K562 (cell line): ENCODE measurements around the gene LZTFL1. TPM values are rescaled to one million over a fixed set of nuclear protein-coding genes. Genes with fewer than 3 reads are reported as not detected.

Experiments
- ATAC-seq: fragments of 200-7000 bp; cut with Tn5 transposase; 3 replicates; pipeline ENCODE4 v1.9.1; 2020; ENCODE audit warnings: moderate library complexity
- BruUV-seq: library from RNA; stranded (reverse); fragments of 400-500 nt; replicated peaks from 2 replicates; lab custom pipeline; 2021; lab: Mats Ljungman, UMichigan
- CTCF ChIA-PET: fragments of 300-600 bp; formaldehyde crosslinking; extraction: SDS; loops from one replicate; lab custom pipeline; 2021; ENCODE audit warnings: low intra/inter-chr PET ratio; lab: Yijun Ruan, JAX
- POLR2A ChIA-PET: fragments of 300-600, 350-650 bp; sonication (Branson Sonifier 250); formaldehyde crosslinking; extraction: SDS; loops from one replicate; lab custom pipeline; 2021; ENCODE audit warnings: antibody characterized with exemption, inconsistent platforms; lab: Yijun Ruan, JAX
- DNase-seq, 4 experiments: peaks; one replicate each; pipeline versions ENCODE4 v3.0.0 to v3.0.0-alpha.2; 2011 to 2018; ENCODE audit warnings: low spot score in 3 of 4, mixed read lengths in 3 of 4; ENCODE audit errors: extremely low read depth in 1 of 4
- FAIRE-seq: peaks from 2 replicates; lab custom pipeline; 2011; peaks lifted over from hg19 to GRCh38; lab: Jason Lieb, UNC
- H2AFZ ChIP-seq: 2 replicates; pipeline ENCODE4 v1.6.0; 2011; ENCODE audit warnings: low read depth, low read length, control low read depth, inconsistent platforms
- H3K27ac ChIP-seq: fragments of 200-600 bp; 3 replicates; pipeline ENCODE4 v1.8.0; 2011; ENCODE audit warnings: low read depth, mild to moderate bottlenecking, control low read depth, inconsistent platforms, low read length, moderate library complexity, mixed read lengths; ENCODE audit errors: extremely low read depth
- H3K27me3 ChIP-seq, 2 experiments: fragments of 300-600 bp in 1 of 2; 2 replicates in 1 of 2; 3 replicates in 1 of 2; pipeline versions ENCODE4 v1.6.0 to v1.8.0; 2011; ENCODE audit warnings: inconsistent platforms in 2 of 2, low read length in 2 of 2, mild to moderate bottlenecking in 1 of 2, mixed read lengths in 1 of 2, moderate library complexity in 1 of 2; ENCODE audit not compliant: control insufficient read depth in 2 of 2, insufficient read depth in 2 of 2
- H3K36me3 ChIP-seq: fragments of 300-600 bp; 3 replicates; pipeline ENCODE4 v1.8.0; 2011; ENCODE audit warnings: mild to moderate bottlenecking, low read length, inconsistent platforms; ENCODE audit not compliant: control insufficient read depth, insufficient read depth
- H3K4me1 ChIP-seq, 2 experiments: fragments of 200-600 bp in 1 of 2; replicated peaks in 1 of 2; 2 replicates in 1 of 2; 3 replicates in 1 of 2; pipeline versions ENCODE4 v1.5.1 to v1.8.0; 2011; ENCODE audit warnings: inconsistent platforms in 2 of 2, low read length in 2 of 2, mild to moderate bottlenecking in 1 of 2, mixed read lengths in 1 of 2, moderate library complexity in 1 of 2; ENCODE audit not compliant: control insufficient read depth in 2 of 2, insufficient read depth in 2 of 2
- H3K4me2 ChIP-seq: 2 replicates; pipeline ENCODE4 v1.6.1; 2011; ENCODE audit warnings: low read length, control low read depth, inconsistent platforms, mixed read lengths; ENCODE audit not compliant: insufficient read depth
- H3K4me3 ChIP-seq: fragments of 200-600 bp; sonication (generic), shearing (Covaris generic); 2 replicates; pipeline ENCODE4 v1.5.1; 2016; ENCODE audit warnings: control low read depth, inconsistent platforms
- H3K79me2 ChIP-seq: fragments of 200-600 bp; 3 replicates; pipeline ENCODE4 v1.8.0; 2011; ENCODE audit warnings: low read length, inconsistent platforms; ENCODE audit not compliant: control insufficient read depth, insufficient read depth
- H3K9ac ChIP-seq, 2 experiments: 2 replicates each; pipeline versions ENCODE4 v1.6.0 to v1.6.1; 2011; ENCODE audit warnings: low read depth in 2 of 2, low read length in 2 of 2, control low read depth in 1 of 2, inconsistent platforms in 1 of 2, mild to moderate bottlenecking in 1 of 2, mixed read lengths in 1 of 2; ENCODE audit not compliant: insufficient read depth in 1 of 2
- H3K9me1 ChIP-seq: one replicate; pipeline ENCODE4 v1.6.0; 2011; ENCODE audit warnings: inconsistent platforms, mild to moderate bottlenecking, low read length, moderate library complexity; ENCODE audit not compliant: control insufficient read depth, insufficient read depth
- H3K9me3 ChIP-seq: replicated peaks from 2 replicates; pipeline ENCODE4 v1.5.1; 2011; ENCODE audit warnings: low read depth, low read length, inconsistent platforms; ENCODE audit not compliant: control insufficient read depth, insufficient read depth
- H4K20me1 ChIP-seq: replicated peaks from 2 replicates; pipeline ENCODE4 v1.6.1; 2011; ENCODE audit warnings: low read length, inconsistent platforms, mixed read lengths; ENCODE audit not compliant: control insufficient read depth, insufficient read depth
- GMEB1 ChIP-seq: fragments of 250-450 bp; sonication (Bioruptor Pico); IDR thresholded peaks from 2 replicates; pipeline ENCODE4 v1.4.0; 2020; ENCODE audit warnings: mild to moderate bottlenecking
- HINFP ChIP-seq: fragments of 450-650 bp; conservative IDR thresholded peaks from 2 replicates; pipeline ENCODE4 v1.6.1; 2016; ENCODE audit warnings: missing genetic modification characterization, low read depth, mild to moderate bottlenecking, control low read depth, missing compliant biosample characterization
- MBD2 ChIP-seq: sonication (generic); IDR thresholded peaks from 2 replicates; pipeline ENCODE4 v1.6.1; 2016; ENCODE audit warnings: low read depth, borderline replicate concordance
- NFE2L1 ChIP-seq: fragments of 450-650 bp; IDR thresholded peaks from 2 replicates; pipeline ENCODE4 v1.6.1; 2016; ENCODE audit warnings: missing genetic modification characterization, low read depth, mild to moderate bottlenecking, missing compliant biosample characterization, moderate library complexity, borderline replicate concordance
- PTBP1 ChIP-seq: fragments of 200-400 bp; formaldehyde crosslinking; IDR thresholded peaks from 2 replicates; pipeline ENCODE4 v1.6.1; 2017; ENCODE audit warnings: low read depth, low read length
- RAD51 ChIP-seq: fragments of 450-650 bp; IDR thresholded peaks from 2 replicates; pipeline ENCODE4 v1.7.1; 2016; ENCODE audit warnings: low read depth, mild to moderate bottlenecking, borderline replicate concordance
- THRAP3 ChIP-seq: fragments of 450-650 bp; IDR thresholded peaks from 2 replicates; pipeline ENCODE4 v1.6.1; 2016; ENCODE audit warnings: mild to moderate bottlenecking, inconsistent platforms, borderline replicate concordance
- TRIM24 ChIP-seq, 2 experiments: fragments of 450-650 bp; IDR thresholded peaks; 2 replicates each; pipeline ENCODE4 v1.6.1; 2016
- ZNF592 ChIP-seq: fragments of 450-650 bp; IDR thresholded peaks from 2 replicates; pipeline ENCODE4 v1.6.1; 2017; ENCODE audit warnings: antibody characterized with exemption, mild to moderate bottlenecking
- ZNF668 ChIP-seq: fragments of 250-450 bp; sonication (Bioruptor Pico); IDR thresholded peaks from 2 replicates; pipeline ENCODE4 v1.8.0; 2022; ENCODE audit warnings: mild to moderate bottlenecking, inconsistent platforms
- WGBS: fragments of 100-300 bp; shearing (Covaris generic); methylation state at CpG from one replicate; pipeline ENCODE4 v1.1.6; 2016; ENCODE audit warnings: low coverage, mixed read lengths; ENCODE audit not compliant: insufficient coverage; ENCODE audit errors: missing lambda C conversion rate; 5-methylcytosine and 5-hydroxymethylcytosine counted together
- in situ Hi-C: fragments of 300-500 bp; cut with MboI; formaldehyde crosslinking; loops from 4 replicates; pipeline ENCODE4 v1.15.0; 2018; ENCODE audit warnings: inconsistent platforms, mixed read lengths
- intact Hi-C: fragments of 100-400 bp; cut with micrococcal nuclease; formaldehyde crosslinking; loops from 2 replicates; pipeline ENCODE4 v1.14.2; 2022
- polyA plus RNA-seq, 8 experiments: library from polyadenylated mRNA; depleted of rRNA in 4 of 8; stranded (reverse) in 5 of 8; unstranded in 3 of 8; fragments of >200 nt; fragmentation: Nextera tagmentation in 2 of 8; fragmentation: Illumina TruSeq in 1 of 8; extraction: Ambion mirVana in 2 of 8; extraction: Trizol in 1 of 8; gene quantifications; 2 replicates each; pipeline versions ENCODE4 v1.2.1 to v1.2.3, GENCODE V29; 2011 to 2014; ENCODE audit warnings: inconsistent platforms in 1 of 8, missing spikeins in 1 of 8
- total RNA-seq, 7 experiments: library from RNA; depleted of rRNA in 6 of 7; stranded (reverse); fragments of >200 nt in 6 of 7; fragmentation: Illumina TruSeq in 2 of 7; extraction: Trizol in 2 of 7; gene quantifications; 2 replicates each; pipeline versions ENCODE4 v1.2.1 to v1.2.3, GENCODE V29; 2011 to 2021; ENCODE audit warnings: low replicate concordance in 1 of 7
- TF ChIP-seq, protein P1 (sequence below), 2 experiments: fragments of 450-650 bp; IDR thresholded peaks; 2 replicates each; pipeline ENCODE4 v1.6.1; 2016
- TF ChIP-seq, protein P2 (sequence below), 2 experiments: fragments of 450-650 bp; conservative IDR thresholded peaks; 2 replicates each; pipeline ENCODE4 v1.6.1; 2017; ENCODE audit warnings: mild to moderate bottlenecking in 2 of 2, moderate library complexity in 2 of 2

LZTFL1 gene
- total and polyA plus RNA-seq, 9 of the 15 experiments (the other 6 are each of a cell fraction or from before 2014, with no cell fraction given) = 10.7 to 33.7 (median 15.3) TPM

GRCh38 chr3:45844616-45845015 lies 2.7 kb upstream of the LZTFL1 start:
- Histone ChIP-seq H3K4me2 (no peak overlapping the region), H3K27me3 (peaks cover 0 to 8% of the 10 kb centered on the region in 2 experiments; a peak in 2 of 5 replicates), H4K20me1 (no peaks in the 10 kb centered on the region), H3K9me3 (no peaks in the 10 kb centered on the region; the same call in 1 of the 2 replicates), H3K9ac (no peak overlapping the region), H3K27ac (no peak overlapping the region), H2AFZ (no peak overlapping the region), H3K36me3 (no peaks in the 10 kb centered on the region), H3K79me2 (no peaks in the 10 kb centered on the region), H3K4me1 (peaks cover 0 to 10% of the 10 kb centered on the region in 2 experiments; a peak in 3 of 5 replicates), H3K4me3 (no peak overlapping the region), H3K9me1 (no peaks in the 10 kb centered on the region)
- CTCF ChIA-PET = no interaction called here
- ATAC-seq (no peak), FAIRE-seq (no peak), DNase-seq (no peak)
- intact Hi-C loops (no loop called here), in situ Hi-C loops (no loop called here)
- 0% methylated on average over 1 of the region's 1 CpG for WGBS
- POLR2A ChIA-PET = no interaction called here
- BruUV-seq = no TSS peak
- TF ChIP-seq MBD2 (no peak), ZNF668 (CRISPR knock-in tag) (no peak), PTBP1 (no peak), THRAP3 (no peak), HINFP (no peak), TRIM24 (IDR thresholded peaks at IDR 0.05) (no peak), RAD51 (no peak), NFE2L1 (tag) (no peak), ZNF592 (no peak), GMEB1 (no peak)
- TF ChIP-seq, protein P1, sequence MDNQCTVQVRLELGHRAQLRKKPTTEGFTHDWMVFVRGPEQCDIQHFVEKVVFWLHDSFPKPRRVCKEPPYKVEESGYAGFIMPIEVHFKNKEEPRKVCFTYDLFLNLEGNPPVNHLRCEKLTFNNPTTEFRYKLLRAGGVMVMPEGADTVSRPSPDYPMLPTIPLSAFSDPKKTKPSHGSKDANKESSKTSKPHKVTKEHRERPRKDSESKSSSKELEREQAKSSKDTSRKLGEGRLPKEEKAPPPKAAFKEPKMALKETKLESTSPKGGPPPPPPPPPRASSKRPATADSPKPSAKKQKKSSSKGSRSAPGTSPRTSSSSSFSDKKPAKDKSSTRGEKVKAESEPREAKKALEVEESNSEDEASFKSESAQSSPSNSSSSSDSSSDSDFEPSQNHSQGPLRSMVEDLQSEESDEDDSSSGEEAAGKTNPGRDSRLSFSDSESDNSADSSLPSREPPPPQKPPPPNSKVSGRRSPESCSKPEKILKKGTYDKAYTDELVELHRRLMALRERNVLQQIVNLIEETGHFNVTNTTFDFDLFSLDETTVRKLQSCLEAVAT (IDR thresholded peaks at IDR 0.05) = no peak
- TF ChIP-seq, protein P2, sequence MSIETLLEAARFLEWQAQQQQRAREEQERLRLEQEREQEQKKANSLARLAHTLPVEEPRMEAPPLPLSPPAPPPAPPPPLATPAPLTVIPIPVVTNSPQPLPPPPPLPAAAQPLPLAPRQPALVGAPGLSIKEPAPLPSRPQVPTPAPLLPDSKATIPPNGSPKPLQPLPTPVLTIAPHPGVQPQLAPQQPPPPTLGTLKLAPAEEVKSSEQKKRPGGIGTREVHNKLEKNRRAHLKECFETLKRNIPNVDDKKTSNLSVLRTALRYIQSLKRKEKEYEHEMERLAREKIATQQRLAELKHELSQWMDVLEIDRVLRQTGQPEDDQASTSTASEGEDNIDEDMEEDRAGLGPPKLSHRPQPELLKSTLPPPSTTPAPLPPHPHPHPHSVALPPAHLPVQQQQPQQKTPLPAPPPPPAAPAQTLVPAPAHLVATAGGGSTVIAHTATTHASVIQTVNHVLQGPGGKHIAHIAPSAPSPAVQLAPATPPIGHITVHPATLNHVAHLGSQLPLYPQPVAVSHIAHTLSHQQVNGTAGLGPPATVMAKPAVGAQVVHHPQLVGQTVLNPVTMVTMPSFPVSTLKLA (conservative IDR thresholded peaks at IDR 0.05) = no peak
